ENCODE data around the gene FBXW7.

The FBXW7 gene

DNA sequence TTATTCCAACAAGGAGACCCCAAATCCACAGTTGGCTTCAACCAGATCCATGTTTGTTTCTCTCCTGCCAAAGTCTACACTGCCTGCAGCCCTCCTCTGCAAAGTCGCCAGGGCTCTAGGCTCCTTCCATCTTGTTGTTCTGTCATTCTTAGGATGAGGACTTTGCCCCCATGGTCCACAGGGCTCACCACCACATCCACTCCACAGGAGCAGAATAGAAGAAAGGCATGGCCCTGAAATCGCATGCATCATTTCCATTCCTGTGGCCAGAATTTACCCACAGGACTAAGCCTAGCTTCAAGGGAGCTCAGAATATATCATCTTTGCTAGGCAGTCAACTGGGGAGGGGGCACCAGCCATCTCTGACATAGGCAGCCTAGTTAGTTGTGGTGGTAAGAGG lies 254.7 kb downstream of the FBXW7 start:
- TF ChIP-seq, protein P1, sequence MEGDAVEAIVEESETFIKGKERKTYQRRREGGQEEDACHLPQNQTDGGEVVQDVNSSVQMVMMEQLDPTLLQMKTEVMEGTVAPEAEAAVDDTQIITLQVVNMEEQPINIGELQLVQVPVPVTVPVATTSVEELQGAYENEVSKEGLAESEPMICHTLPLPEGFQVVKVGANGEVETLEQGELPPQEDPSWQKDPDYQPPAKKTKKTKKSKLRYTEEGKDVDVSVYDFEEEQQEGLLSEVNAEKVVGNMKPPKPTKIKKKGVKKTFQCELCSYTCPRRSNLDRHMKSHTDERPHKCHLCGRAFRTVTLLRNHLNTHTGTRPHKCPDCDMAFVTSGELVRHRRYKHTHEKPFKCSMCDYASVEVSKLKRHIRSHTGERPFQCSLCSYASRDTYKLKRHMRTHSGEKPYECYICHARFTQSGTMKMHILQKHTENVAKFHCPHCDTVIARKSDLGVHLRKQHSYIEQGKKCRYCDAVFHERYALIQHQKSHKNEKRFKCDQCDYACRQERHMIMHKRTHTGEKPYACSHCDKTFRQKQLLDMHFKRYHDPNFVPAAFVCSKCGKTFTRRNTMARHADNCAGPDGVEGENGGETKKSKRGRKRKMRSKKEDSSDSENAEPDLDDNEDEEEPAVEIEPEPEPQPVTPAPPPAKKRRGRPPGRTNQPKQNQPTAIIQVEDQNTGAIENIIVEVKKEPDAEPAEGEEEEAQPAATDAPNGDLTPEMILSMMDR (IDR thresholded peaks at IDR 0.05; ENCODE audit: low read depth, low read length), result no peak

DNA sequence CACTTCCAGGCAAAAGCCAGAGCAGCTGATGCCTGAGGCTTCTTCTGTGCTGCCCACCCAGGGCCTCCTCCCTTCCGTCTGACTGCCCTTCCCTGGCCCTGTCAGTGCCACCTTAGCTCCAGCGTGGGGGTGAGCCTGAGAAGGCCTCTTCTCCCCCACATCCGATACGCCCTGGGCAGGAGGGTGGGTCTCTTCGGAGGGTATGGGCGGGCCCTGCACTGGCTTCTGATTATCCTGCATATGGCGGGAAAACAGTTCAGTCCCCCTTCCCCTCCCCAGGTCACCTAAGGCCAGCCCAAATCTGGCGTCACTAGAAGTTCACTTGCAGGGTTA lies 256.7 kb downstream of the FBXW7 start:
- H3K4me3 ChIP-seq (ENCODE audit: low read depth, low read length), result no peak overlapping the region
- in situ Hi-C loops (cut with HindIII; ENCODE audit: low sequenced_read_pairs), result no loop called here
- TF ChIP-seq, protein P1 (IDR thresholded peaks at IDR 0.05; ENCODE audit: low read depth, low read length), result no peak
- DNase-seq (ENCODE audit: low read depth, low spot score), result no peak

More for the DNA sequence above, 254.7 kb downstream of the FBXW7 start:
- DNase-seq (ENCODE audit: low read depth, low spot score), result no peak
- in situ Hi-C loops (cut with HindIII; ENCODE audit: low sequenced_read_pairs), result no loop called here
- H3K4me3 ChIP-seq (ENCODE audit: low read depth, low read length), result no peak overlapping the region

- no peak for DNase-seq (ENCODE audit: low read depth, low spot score)
- in situ Hi-C loops (cut with HindIII; ENCODE audit: low sequenced_read_pairs), result no loop called here
- H3K4me3 ChIP-seq (ENCODE audit: low read depth, low read length), result no peak overlapping the region
- TF ChIP-seq, protein P1 (IDR thresholded peaks at IDR 0.05; ENCODE audit: low read depth, low read length), result no peak
Measured at GRCh38 chr4:152278505-152279233, 257.2 kb downstream of the FBXW7 start.

- DNase-seq (ENCODE audit: low read depth, low spot score), result no peak
- in situ Hi-C loops (cut with HindIII; ENCODE audit: low sequenced_read_pairs), result no loop called here
- TF ChIP-seq, protein P1 (IDR thresholded peaks at IDR 0.05; ENCODE audit: low read depth, low read length), result no peak
- no peak overlapping the region for H3K4me3 ChIP-seq (ENCODE audit: low read depth, low read length)
Measured at GRCh38 chr4:152278172-152278504, 257.8 kb downstream of the FBXW7 start.

- DNase-seq (ENCODE audit: low read depth, low spot score), result no peak
- TF ChIP-seq, protein P1 (IDR thresholded peaks at IDR 0.05; ENCODE audit: low read depth, low read length), result no peak
- H3K4me3 ChIP-seq (ENCODE audit: low read depth, low read length), result no peak overlapping the region
- in situ Hi-C loops (cut with HindIII; ENCODE audit: low sequenced_read_pairs), result no loop called here
Measured at GRCh38 chr4:152277333-152277732, 258.6 kb downstream of the FBXW7 start.

- TF ChIP-seq, protein P1 (IDR thresholded peaks at IDR 0.05; ENCODE audit: low read depth, low read length), result no peak
- in situ Hi-C loops (cut with HindIII; ENCODE audit: low sequenced_read_pairs), result no loop called here
- DNase-seq (ENCODE audit: low read depth, low spot score), result no peak
- no peak overlapping the region for H3K4me3 ChIP-seq (ENCODE audit: low read depth, low read length)
Measured at GRCh38 chr4:152273343-152273742, 262.5 kb downstream of the FBXW7 start.

Data from astrocyte of the spinal cord (primary cell).